ENCODE results near the gene MAGI2.

MAGI2 gene

DNA sequence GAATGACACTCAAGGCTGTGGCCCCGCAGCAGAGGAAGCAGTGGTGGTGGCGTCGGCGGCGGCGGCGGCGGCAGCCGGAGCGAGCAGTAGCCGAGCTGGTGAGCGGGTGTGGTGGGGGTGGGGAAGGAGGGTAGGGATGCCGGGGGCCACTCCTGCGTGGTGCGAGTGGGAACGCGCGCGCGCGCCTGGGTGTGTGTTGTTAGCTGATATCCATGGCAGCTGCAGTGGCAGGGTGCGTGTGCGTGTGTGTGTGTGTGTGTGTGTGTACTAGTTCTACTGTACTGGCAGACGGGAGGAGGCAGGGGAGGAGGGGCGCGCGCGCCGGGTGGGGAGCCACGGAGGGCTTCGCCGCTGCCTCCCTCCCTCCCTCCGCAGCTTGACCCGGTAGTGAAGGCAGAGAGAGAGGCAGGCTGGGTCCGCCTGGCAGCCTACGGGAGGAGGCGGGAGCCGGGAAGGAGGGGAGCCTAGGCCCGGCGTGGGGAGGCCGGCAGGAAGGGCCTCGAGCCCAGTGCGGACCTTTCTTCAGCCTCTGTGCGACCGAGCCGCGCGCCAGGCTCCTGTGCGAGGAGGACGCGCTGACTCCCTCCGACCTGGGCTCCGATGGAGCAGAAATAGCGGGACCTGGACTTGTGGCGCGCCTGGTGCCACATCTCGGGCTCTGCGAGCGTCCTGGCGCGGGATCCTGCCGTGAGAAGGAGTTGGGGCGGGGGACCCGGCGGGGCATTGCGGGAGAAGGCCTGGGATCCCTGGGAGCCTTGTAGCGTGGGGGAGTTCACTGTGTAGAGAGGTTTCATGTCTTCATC lies at the start of gene MAGI2:
TSS of gene MAGI2 (minus strand) at position 110 of the 803 bp plus-strand sequence. CDS start 347 bp downstream, outside the sequence.
- peak within 1 kb of the TSS; percentile 64 for H3K4me3 Mint-ChIP-seq
- H3K36me3 Mint-ChIP-seq (ENCODE audit: low read depth): no peaks in the 10 kb centered on the region
- no peaks in the 10 kb centered on the region for H3K9me3 Mint-ChIP-seq
- H3K4me1 Mint-ChIP-seq (ENCODE audit: low read depth): peaks cover 18% of the 10 kb centered on the region
- peak; percentile 30 for DNase-seq
- peaks cover 51% of the 10 kb centered on the region for H3K27me3 Mint-ChIP-seq
- no peak within 1 kb of the TSS for H3K27ac Mint-ChIP-seq

- no peak for DNase-seq
- Mint-ChIP-seq H3K4me1 (ENCODE audit: low read depth) (no peaks in the 10 kb centered on the region), H3K4me3 (no peak overlapping the region), H3K9me3 (no peaks in the 10 kb centered on the region), H3K27ac (no peak overlapping the region), H3K36me3 (ENCODE audit: low read depth) (no peaks in the 10 kb centered on the region), H3K27me3 (no peaks in the 10 kb centered on the region)
Measured at GRCh38 chr7:79502151-79502550, 48.7 kb upstream of the MAGI2 start.

DNA sequence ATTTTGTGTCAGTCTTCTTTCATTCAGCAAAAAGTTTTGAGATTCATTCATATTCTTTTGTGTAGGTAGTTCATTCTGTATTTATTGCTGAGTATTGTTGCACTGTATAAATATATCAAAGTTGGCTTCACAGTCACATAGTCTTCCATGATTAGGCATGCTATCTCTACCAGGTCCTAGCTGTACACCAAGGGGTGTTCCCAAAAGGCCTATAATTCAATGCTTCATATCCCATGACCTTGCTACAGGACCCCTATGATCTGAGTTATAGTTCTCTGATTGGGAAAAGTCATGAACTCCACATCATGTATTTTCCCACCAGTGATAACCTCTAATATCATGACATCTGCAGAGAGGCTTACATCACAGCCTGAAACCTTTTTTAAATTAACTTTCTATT lies 47.3 kb upstream of the MAGI2 start:
- H3K4me3 Mint-ChIP-seq: no peak overlapping the region
- H3K9me3 Mint-ChIP-seq: no peaks in the 10 kb centered on the region
- no peaks in the 10 kb centered on the region for H3K36me3 Mint-ChIP-seq (ENCODE audit: low read depth)
- no peak overlapping the region for H3K27ac Mint-ChIP-seq
- H3K27me3 Mint-ChIP-seq: no peaks in the 10 kb centered on the region
- DNase-seq: no peak
- H3K4me1 Mint-ChIP-seq (ENCODE audit: low read depth): no peaks in the 10 kb centered on the region

DNA sequence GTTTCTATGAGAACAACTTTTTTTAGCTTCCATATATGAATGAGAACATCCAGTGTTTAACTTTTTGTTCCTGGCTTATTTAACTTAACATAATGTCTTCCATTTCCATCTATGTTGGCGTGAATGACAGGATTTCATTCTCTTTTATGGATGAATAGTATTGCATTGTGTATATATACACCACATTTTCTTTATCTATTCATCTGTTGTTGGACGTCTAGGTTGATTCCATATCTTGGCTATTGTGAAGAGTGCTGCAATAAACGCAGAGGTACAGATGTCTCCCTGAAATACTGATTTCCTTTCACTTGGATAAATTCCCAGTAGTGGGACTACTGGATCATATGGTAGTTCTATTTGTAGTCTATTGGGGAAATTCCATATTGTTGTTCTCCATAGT lies 44.3 kb upstream of the MAGI2 start:
- H3K27me3 Mint-ChIP-seq: no peaks in the 10 kb centered on the region
- no peaks in the 10 kb centered on the region for H3K4me1 Mint-ChIP-seq (ENCODE audit: low read depth)
- H3K27ac Mint-ChIP-seq: no peak overlapping the region
- DNase-seq: no peak
- no peak overlapping the region for H3K4me3 Mint-ChIP-seq
- no peaks in the 10 kb centered on the region for H3K9me3 Mint-ChIP-seq
- H3K36me3 Mint-ChIP-seq (ENCODE audit: low read depth): no peaks in the 10 kb centered on the region

DNA sequence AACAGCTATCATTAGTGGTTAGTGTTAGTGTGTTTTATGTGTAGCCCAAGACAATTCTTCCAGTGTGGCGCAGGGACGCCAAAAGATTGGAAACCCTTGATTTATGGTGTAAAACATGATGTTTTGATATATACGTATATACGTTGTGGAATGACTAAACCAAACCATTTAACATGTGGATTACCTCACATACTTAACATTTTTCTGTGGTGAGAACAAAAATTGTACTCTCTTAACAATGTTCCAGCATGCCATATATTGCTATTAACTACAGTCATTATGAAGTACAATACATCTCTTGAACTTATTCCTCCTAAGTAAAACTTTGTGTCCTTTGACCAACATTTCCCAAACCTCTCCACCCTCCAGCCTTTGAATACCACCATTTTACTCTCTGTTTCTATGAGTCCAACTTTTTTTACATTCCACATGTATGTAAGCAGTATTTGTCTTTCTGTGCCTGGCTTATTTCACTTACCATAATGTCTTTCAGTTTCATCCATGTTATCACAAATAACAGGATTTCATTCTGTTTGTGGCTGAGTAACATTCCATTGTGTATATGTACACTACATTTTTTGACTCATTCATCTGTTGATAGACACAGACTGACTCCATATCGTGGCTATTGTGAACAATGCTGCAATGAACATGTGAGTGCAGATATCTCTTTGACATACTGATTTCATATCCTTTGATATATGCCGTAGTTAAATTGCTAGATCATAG lies 42.2 kb upstream of the MAGI2 start:
- H3K36me3 Mint-ChIP-seq (ENCODE audit: low read depth): no peaks in the 10 kb centered on the region
- H3K4me3 Mint-ChIP-seq: no peak overlapping the region
- DNase-seq: no peak
- H3K9me3 Mint-ChIP-seq: no peaks in the 10 kb centered on the region
- H3K4me1 Mint-ChIP-seq (ENCODE audit: low read depth): no peaks in the 10 kb centered on the region
- H3K27me3 Mint-ChIP-seq: no peaks in the 10 kb centered on the region
- no peak overlapping the region for H3K27ac Mint-ChIP-seq

- Mint-ChIP-seq H3K27me3 (no peaks in the 10 kb centered on the region), H3K9me3 (no peaks in the 10 kb centered on the region), H3K36me3 (ENCODE audit: low read depth) (no peaks in the 10 kb centered on the region), H3K4me1 (ENCODE audit: low read depth) (no peaks in the 10 kb centered on the region), H3K27ac (no peak overlapping the region), H3K4me3 (no peak overlapping the region)
- no peak for DNase-seq
Measured at GRCh38 chr7:79494046-79494445, 40.6 kb upstream of the MAGI2 start.

DNA sequence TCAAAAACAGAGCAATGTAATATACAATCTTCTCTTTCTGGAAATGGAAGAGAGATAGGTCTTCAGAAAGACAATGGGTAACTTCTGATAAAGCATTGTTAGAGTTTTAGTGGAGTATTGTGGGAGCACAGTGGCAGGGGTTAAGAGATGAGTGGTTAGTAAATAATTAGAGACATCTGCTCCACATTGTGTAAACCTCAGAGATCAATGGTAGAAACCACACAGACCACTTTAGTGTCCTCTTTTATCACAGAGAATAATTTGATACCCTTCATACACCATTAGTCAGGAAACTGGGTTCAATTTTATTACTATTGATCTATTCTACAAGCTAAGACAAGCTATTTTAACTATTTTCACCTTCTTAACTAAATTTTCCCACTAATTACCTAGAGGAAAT lies 35.9 kb upstream of the MAGI2 start:
- DNase-seq: no peak
- Mint-ChIP-seq H3K4me1 (ENCODE audit: low read depth) (no peaks in the 10 kb centered on the region), H3K4me3 (no peak overlapping the region)

DNA sequence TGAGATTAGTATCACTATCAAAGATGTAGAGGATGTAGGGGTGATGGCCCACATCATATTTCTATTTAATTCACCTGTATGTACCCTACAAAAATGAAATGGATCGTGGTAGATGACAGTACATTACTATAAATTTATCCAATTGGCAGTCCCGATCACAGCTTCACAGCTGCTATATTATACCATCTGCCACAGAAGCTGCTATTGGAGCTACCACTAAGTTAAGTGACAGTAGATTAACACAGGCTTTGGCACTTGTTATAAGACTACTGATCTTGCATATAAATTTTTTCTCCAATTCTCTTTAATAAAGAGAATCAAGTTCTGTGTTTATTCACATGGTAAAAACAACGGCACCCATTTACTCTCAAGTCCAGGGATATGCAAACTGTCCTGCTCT lies 24.9 kb upstream of the MAGI2 start:
- Mint-ChIP-seq H3K4me3 (no peak overlapping the region), H3K36me3 (ENCODE audit: low read depth) (no peaks in the 10 kb centered on the region), H3K9me3 (no peaks in the 10 kb centered on the region), H3K27ac (no peak overlapping the region), H3K4me1 (ENCODE audit: low read depth) (no peaks in the 10 kb centered on the region), H3K27me3 (no peaks in the 10 kb centered on the region)
- no peak for DNase-seq

More for the DNA sequence above, 35.9 kb upstream of the MAGI2 start:
- Mint-ChIP-seq H3K27me3 (no peaks in the 10 kb centered on the region), H3K27ac (no peak overlapping the region), H3K9me3 (no peaks in the 10 kb centered on the region), H3K36me3 (ENCODE audit: low read depth) (no peaks in the 10 kb centered on the region)

- Mint-ChIP-seq H3K9me3 (no peaks in the 10 kb centered on the region), H3K36me3 (ENCODE audit: low read depth) (no peaks in the 10 kb centered on the region), H3K4me1 (ENCODE audit: low read depth) (no peaks in the 10 kb centered on the region), H3K4me3 (no peak overlapping the region), H3K27ac (no peak overlapping the region), H3K27me3 (no peaks in the 10 kb centered on the region)
- DNase-seq: no peak
Measured at GRCh38 chr7:79475455-79475854, 22.0 kb upstream of the MAGI2 start.

- Mint-ChIP-seq H3K4me3 (no peak overlapping the region), H3K9me3 (no peaks in the 10 kb centered on the region), H3K27me3 (no peaks in the 10 kb centered on the region), H3K27ac (no peak overlapping the region), H3K36me3 (ENCODE audit: low read depth) (no peaks in the 10 kb centered on the region), H3K4me1 (ENCODE audit: low read depth) (no peaks in the 10 kb centered on the region)
- no peak for DNase-seq
Measured at GRCh38 chr7:79471699-79472098, 18.2 kb upstream of the MAGI2 start.

- Mint-ChIP-seq H3K27me3 (no peaks in the 10 kb centered on the region), H3K4me1 (ENCODE audit: low read depth) (no peaks in the 10 kb centered on the region), H3K27ac (no peak overlapping the region), H3K9me3 (no peaks in the 10 kb centered on the region), H3K36me3 (ENCODE audit: low read depth) (no peaks in the 10 kb centered on the region), H3K4me3 (no peak overlapping the region)
- DNase-seq: no peak
Measured at GRCh38 chr7:79471283-79471682, 17.8 kb upstream of the MAGI2 start.

GRCh38 chr7:79465551-79465950 lies 12.1 kb upstream of the MAGI2 start:
- Mint-ChIP-seq H3K4me1 (ENCODE audit: low read depth) (no peaks in the 10 kb centered on the region), H3K27me3 (no peaks in the 10 kb centered on the region), H3K9me3 (no peaks in the 10 kb centered on the region), H3K27ac (no peak overlapping the region), H3K36me3 (ENCODE audit: low read depth) (no peaks in the 10 kb centered on the region), H3K4me3 (no peak overlapping the region)
- DNase-seq: no peak

DNA sequence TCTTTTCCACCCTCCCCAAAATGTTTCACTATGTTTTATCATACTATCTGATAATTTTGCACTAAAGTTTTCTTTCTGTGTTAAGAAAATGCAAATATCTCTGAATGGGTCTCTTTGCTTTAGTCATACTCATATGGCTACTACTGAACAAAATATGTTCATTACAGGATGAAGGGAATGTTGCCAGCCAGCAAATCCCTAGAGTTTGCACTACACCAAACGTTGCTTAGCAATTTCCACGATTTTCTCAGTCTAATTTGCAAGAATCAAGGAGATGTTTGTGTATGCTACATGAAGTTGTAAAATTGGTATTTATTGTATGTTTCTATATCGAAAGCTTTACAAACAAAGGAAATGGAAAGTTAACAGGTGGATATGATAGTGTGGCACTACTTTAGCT lies 10.6 kb upstream of the MAGI2 start:
- Mint-ChIP-seq H3K27me3 (no peaks in the 10 kb centered on the region), H3K27ac (no peak overlapping the region), H3K4me3 (no peak overlapping the region), H3K9me3 (no peaks in the 10 kb centered on the region), H3K4me1 (ENCODE audit: low read depth) (no peaks in the 10 kb centered on the region), H3K36me3 (ENCODE audit: low read depth) (no peaks in the 10 kb centered on the region)
- DNase-seq: no peak

GRCh38 chr7:79462390-79462789 lies 8.9 kb upstream of the MAGI2 start:
- no peak overlapping the region for H3K4me3 Mint-ChIP-seq
- DNase-seq: no peak
- no peaks in the 10 kb centered on the region for H3K4me1 Mint-ChIP-seq (ENCODE audit: low read depth)
- H3K36me3 Mint-ChIP-seq (ENCODE audit: low read depth): no peaks in the 10 kb centered on the region
- no peaks in the 10 kb centered on the region for H3K27me3 Mint-ChIP-seq
- H3K9me3 Mint-ChIP-seq: no peaks in the 10 kb centered on the region
- H3K27ac Mint-ChIP-seq: no peak overlapping the region

GRCh38 chr7:79461660-79462059 lies 8.2 kb upstream of the MAGI2 start:
- Mint-ChIP-seq H3K4me1 (ENCODE audit: low read depth) (no peaks in the 10 kb centered on the region), H3K9me3 (no peaks in the 10 kb centered on the region), H3K27me3 (no peaks in the 10 kb centered on the region), H3K36me3 (ENCODE audit: low read depth) (no peaks in the 10 kb centered on the region), H3K4me3 (no peak overlapping the region), H3K27ac (no peak overlapping the region)
- DNase-seq: no peak
